Large intestine (tissue), 3 donors: Measurements from ENCODE around the gene TCF4. TPM values are rescaled to one million over a fixed set of nuclear protein-coding genes. Genes with fewer than 3 reads are reported as not detected.
A peak's percentile ranks its signal among the peaks of the same experiment; 100 is the strongest.

ENCODE experiments used
- DNase-seq, 2 donors: peaks; one replicate each; pipeline versions ENCODE4 v3.0.0 to v3.0.0-alpha.2; 2013
- H3K27ac ChIP-seq: one replicate; pipeline ENCODE4 v1.5.1; 2013; ENCODE audit warnings: low read length
- H3K27me3 ChIP-seq: 2 replicates; pipeline ENCODE4 v1.6.1; 2013; ENCODE audit warnings: low read length; ENCODE audit not compliant: control insufficient read depth, insufficient read depth
- H3K36me3 ChIP-seq: 2 replicates; pipeline ENCODE4 v1.6.1; 2013; ENCODE audit warnings: low read length; ENCODE audit not compliant: control insufficient read depth, insufficient read depth
- H3K4me1 ChIP-seq: one replicate; pipeline ENCODE4 v1.6.1; 2013; ENCODE audit warnings: low read length; ENCODE audit not compliant: control insufficient read depth, insufficient read depth
- H3K4me3 ChIP-seq: one replicate; pipeline ENCODE4 v1.5.1; 2013; ENCODE audit warnings: low read length
- H3K9me3 ChIP-seq: one replicate; pipeline ENCODE4 v1.6.1; 2013; ENCODE audit warnings: mild to moderate bottlenecking, low read depth, low read length, moderate library complexity; ENCODE audit not compliant: control insufficient read depth
- WGBS: methylation state at CpG from one replicate; pipeline ENCODE4 v1.1.5; 2013; ENCODE audit warnings: low lambda C conversion rate; ENCODE audit not compliant: insufficient coverage; 5-methylcytosine and 5-hydroxymethylcytosine counted together
- polyA plus RNA-seq: library from polyadenylated mRNA; unstranded; fragments of 120-200 nt; gene quantifications from one replicate; pipeline ENCODE4 v1.2.1, GENCODE V29; 2013

The TCF4 gene
- polyA plus RNA-seq, 1 donor, result 42.5 TPM

- H3K27ac ChIP-seq, result no peak overlapping the region
- WGBS, result 55% methylated on average over 1 of the region's 5 CpGs
- peak in 1 of 2 donors; percentile 0 for DNase-seq
- no peak overlapping the region for H3K4me3 ChIP-seq
- no peaks in the 10 kb centered on the region for H3K27me3 ChIP-seq
- H3K36me3 ChIP-seq, result no peaks in the 10 kb centered on the region
- no peaks in the 10 kb centered on the region for H3K4me1 ChIP-seq
- H3K9me3 ChIP-seq, result no peaks in the 10 kb centered on the region
These were observed 40.9 kb downstream of the TCF4 start for GRCh38 chr18:55546851-55547704.

- Histone ChIP-seq H3K9me3 (no peaks in the 10 kb centered on the region), H3K36me3 (no peaks in the 10 kb centered on the region), H3K4me1 (no peaks in the 10 kb centered on the region), H3K4me3 (no peak overlapping the region), H3K27me3 (no peaks in the 10 kb centered on the region), H3K27ac (no peak overlapping the region)
- no CpG with 5 or more reads among the region's 1 CpG for WGBS
- DNase-seq, result no peak
These were observed 44.0 kb downstream of the TCF4 start for GRCh38 chr18:55544014-55544413.

- no peaks in the 10 kb centered on the region for H3K4me1 ChIP-seq
- H3K9me3 ChIP-seq, result no peaks in the 10 kb centered on the region
- no peaks in the 10 kb centered on the region for H3K36me3 ChIP-seq
- no peak overlapping the region for H3K27ac ChIP-seq
- no peaks in the 10 kb centered on the region for H3K27me3 ChIP-seq
- no peak for DNase-seq
- WGBS, result 78% methylated on average over 1 of the region's 2 CpGs
- H3K4me3 ChIP-seq, result no peak overlapping the region
These were observed 44.8 kb downstream of the TCF4 start for GRCh38 chr18:55543130-55543704.

DNA sequence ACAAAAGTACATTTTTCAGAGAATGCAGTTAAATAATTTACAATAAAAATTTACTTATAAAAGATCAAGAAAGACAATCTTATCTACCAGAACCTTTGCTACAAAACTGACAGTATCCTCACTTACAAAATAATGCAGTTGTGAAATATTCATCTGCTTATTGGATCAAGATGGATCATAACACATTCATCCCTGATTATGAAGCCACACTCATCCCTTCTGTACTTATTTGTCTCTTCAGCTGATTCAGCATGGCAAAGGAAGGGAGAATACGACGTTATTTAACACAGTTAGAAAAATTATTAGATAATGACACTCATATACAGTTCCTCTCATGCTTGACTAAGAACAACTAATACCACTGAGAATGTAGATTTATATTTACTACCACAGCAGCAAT lies 46.4 kb downstream of the TCF4 start:
- no peaks in the 10 kb centered on the region for H3K9me3 ChIP-seq
- 100% methylated on average over 1 of the region's 2 CpGs for WGBS
- no peak overlapping the region for H3K27ac ChIP-seq
- no peak for DNase-seq
- no peaks in the 10 kb centered on the region for H3K27me3 ChIP-seq
- no peaks in the 10 kb centered on the region for H3K36me3 ChIP-seq
- no peak overlapping the region for H3K4me3 ChIP-seq
- H3K4me1 ChIP-seq, result no peaks in the 10 kb centered on the region

DNA sequence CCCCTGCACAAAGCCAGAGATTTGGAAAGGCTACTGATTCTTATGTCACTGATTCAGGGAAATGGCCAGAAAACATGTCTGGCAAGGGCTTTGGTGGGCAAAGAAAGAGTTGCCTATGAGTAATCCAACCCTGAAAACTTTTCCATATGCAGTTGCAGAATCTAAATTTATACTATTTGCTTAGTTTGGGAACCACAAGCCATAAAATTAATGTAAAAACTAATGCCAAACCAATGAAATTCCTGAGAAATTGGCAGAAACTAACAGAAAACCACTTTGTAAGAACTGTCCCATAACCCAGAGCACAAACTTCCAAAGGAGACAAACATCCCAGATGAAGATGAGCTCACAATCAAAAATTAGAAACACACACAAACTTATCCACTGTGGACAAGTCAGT lies 48.8 kb downstream of the TCF4 start:
- no peak for DNase-seq

DNA sequence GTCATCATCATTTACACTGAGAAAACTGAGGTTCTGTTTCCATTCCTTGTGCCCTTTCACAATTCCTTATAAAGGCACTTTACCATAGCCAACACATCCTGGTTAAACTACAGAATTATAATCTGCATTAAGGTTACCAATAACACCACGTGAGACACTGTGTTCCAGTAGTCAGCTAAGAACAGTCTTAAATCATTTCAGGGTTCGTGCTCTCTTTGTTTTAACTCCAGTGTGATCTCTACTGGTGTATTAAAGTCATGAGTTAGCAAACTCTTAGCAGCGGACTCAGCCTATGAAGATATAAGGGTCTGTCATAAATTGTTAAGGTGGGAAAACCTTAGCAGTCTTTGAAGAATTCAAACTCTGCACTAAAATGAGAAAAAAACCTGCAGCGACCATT lies 53.0 kb downstream of the TCF4 start:
- H3K4me3 ChIP-seq, result no peak overlapping the region
- no peaks in the 10 kb centered on the region for H3K27me3 ChIP-seq
- no peaks in the 10 kb centered on the region for H3K9me3 ChIP-seq
- WGBS, result 60% methylated on average over 1 of the region's 4 CpGs
- H3K36me3 ChIP-seq, result no peaks in the 10 kb centered on the region
- no peak overlapping the region for H3K27ac ChIP-seq
- DNase-seq, result no peak
- H3K4me1 ChIP-seq, result no peaks in the 10 kb centered on the region

More for the DNA sequence above, 48.8 kb downstream of the TCF4 start:
- H3K36me3 ChIP-seq, result no peaks in the 10 kb centered on the region
- H3K4me1 ChIP-seq, result no peaks in the 10 kb centered on the region
- H3K27me3 ChIP-seq, result no peaks in the 10 kb centered on the region
- H3K4me3 ChIP-seq, result no peak overlapping the region
- H3K27ac ChIP-seq, result no peak overlapping the region
- no peaks in the 10 kb centered on the region for H3K9me3 ChIP-seq

GRCh38 chr18:55534547-55534946 lies 53.4 kb downstream of the TCF4 start:
- no peak overlapping the region for H3K4me3 ChIP-seq
- no peaks in the 10 kb centered on the region for H3K36me3 ChIP-seq
- H3K27ac ChIP-seq, result no peak overlapping the region
- no peaks in the 10 kb centered on the region for H3K9me3 ChIP-seq
- no peak for DNase-seq
- WGBS, result 100% methylated on average over 1 of the region's 3 CpGs
- no peaks in the 10 kb centered on the region for H3K27me3 ChIP-seq
- H3K4me1 ChIP-seq, result no peaks in the 10 kb centered on the region

GRCh38 chr18:55530166-55530565 lies 57.8 kb downstream of the TCF4 start:
- no CpG with 5 or more reads among the region's 5 CpGs for WGBS
- no peak overlapping the region for H3K4me3 ChIP-seq
- DNase-seq, result no peak
- no peak overlapping the region for H3K27ac ChIP-seq
- H3K4me1 ChIP-seq, result no peaks in the 10 kb centered on the region
- no peaks in the 10 kb centered on the region for H3K36me3 ChIP-seq
- H3K9me3 ChIP-seq, result no peaks in the 10 kb centered on the region
- H3K27me3 ChIP-seq, result no peaks in the 10 kb centered on the region

DNA sequence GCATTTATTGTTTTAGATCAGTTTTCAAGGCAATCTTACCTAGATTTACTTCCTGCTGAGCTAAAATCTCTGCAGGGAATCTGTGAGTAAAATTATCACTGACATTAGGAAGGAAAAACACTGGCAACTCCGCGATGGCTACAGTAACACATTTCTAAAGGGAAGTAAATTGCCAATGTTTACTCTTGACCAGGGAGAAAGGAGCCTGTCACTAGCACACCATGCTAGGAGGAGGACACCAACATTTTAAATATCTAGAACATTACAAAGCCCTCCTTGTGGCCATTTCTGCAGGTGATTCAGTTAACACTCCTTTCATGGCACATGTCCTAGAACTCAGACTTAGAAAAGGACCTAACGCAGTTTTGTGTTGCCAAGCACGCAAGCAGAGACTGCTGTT lies 58.4 kb downstream of the TCF4 start:
- no peaks in the 10 kb centered on the region for H3K36me3 ChIP-seq
- no CpG with 5 or more reads among the region's 4 CpGs for WGBS

DNA sequence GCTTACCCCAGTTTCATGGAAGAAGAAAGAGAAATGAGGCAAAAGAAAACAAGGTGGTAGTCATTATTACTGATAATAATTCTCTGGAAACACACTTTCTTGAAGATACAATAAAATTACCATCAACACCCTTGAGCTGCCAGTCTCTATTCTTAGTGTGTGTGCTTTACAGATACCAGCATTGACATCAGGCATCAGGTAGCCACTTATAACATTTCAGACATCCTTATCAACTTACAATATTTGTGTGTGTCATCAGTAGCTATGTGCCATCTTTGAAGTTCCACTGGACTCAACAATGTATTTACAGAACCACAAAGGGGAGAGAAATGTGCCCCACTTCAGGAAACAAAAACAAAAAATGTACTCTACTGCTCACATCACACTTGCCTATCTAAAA lies 62.1 kb downstream of the TCF4 start:
- H3K4me3 ChIP-seq, result no peak overlapping the region
- DNase-seq, result no peak
- no peaks in the 10 kb centered on the region for H3K36me3 ChIP-seq
- no peaks in the 10 kb centered on the region for H3K4me1 ChIP-seq
- no peaks in the 10 kb centered on the region for H3K27me3 ChIP-seq
- H3K27ac ChIP-seq, result no peak overlapping the region
- H3K9me3 ChIP-seq, result no peaks in the 10 kb centered on the region

More for the DNA sequence above, 58.4 kb downstream of the TCF4 start:
- H3K27ac ChIP-seq, result no peak overlapping the region
- no peak overlapping the region for H3K4me3 ChIP-seq
- DNase-seq, result no peak
- H3K27me3 ChIP-seq, result no peaks in the 10 kb centered on the region
- no peaks in the 10 kb centered on the region for H3K9me3 ChIP-seq
- H3K4me1 ChIP-seq, result no peaks in the 10 kb centered on the region
